Activated naive CD4-positive, alpha-beta T cell treated with anti-CD3 and anti-CD28 coated beads, Interleukin-2, amount 10 ng/mL, durations not matched to agents 7 days and 5 days (primary cell): ENCODE data around the gene ARHGAP27.
"Not testable (repeated sequence)": the region's sequence is repeated elsewhere in the genome, so short reads cannot be mapped to it uniquely, and the experiment has no call there.

Experiments used
- CTCF ChIA-PET: fragments of 350-600 bp; sonication (Branson Sonifier 250); formaldehyde crosslinking; loops from one replicate; lab custom pipeline; 2021; ENCODE audit warnings: antibody characterized with exemption; lab: Charles Lee
- DNase-seq: peaks from one replicate; pipeline ENCODE4 v3.0.0-alpha.2; 2020
- H3K27ac Mint-ChIP-seq: one replicate; pipeline ENCODE4 v1.8.0; 2021; ENCODE audit warnings: mild to moderate bottlenecking, moderate library complexity, mixed read lengths
- H3K27me3 Mint-ChIP-seq: one replicate; pipeline ENCODE4 v1.8.0; 2021; ENCODE audit warnings: mild to moderate bottlenecking, mixed read lengths
- H3K36me3 Mint-ChIP-seq: one replicate; pipeline ENCODE4 v1.8.0; 2021; ENCODE audit warnings: mixed read lengths
- H3K4me1 Mint-ChIP-seq: one replicate; pipeline ENCODE4 v1.8.0; 2021; ENCODE audit warnings: mixed read lengths
- H3K4me3 Mint-ChIP-seq: one replicate; pipeline ENCODE4 v1.8.0; 2021; ENCODE audit warnings: mild to moderate bottlenecking, moderate library complexity, mixed read lengths
- H3K9me3 Mint-ChIP-seq: one replicate; pipeline ENCODE4 v1.8.0; 2021; ENCODE audit warnings: mixed read lengths

ARHGAP27 gene

GRCh38 chr17:45432405-45433158 is at the start of gene ARHGAP27:
Gene ARHGAP27, minus strand, starts transcription at chr17:45432870. Its CDS starts 2,591 bp downstream, at chr17:45430279.
- DNase-seq, result peak; percentile 73
- Mint-ChIP-seq H3K27me3 (peaks cover 21% of the 10 kb centered on the region), H3K9me3 (no peaks in the 10 kb centered on the region), H3K27ac (peak within 1 kb of the TSS; percentile 33), H3K4me1 (peaks cover 32% of the 10 kb centered on the region), H3K4me3 (peak within 1 kb of the TSS; percentile 79), H3K36me3 (peaks cover 6% of the 10 kb centered on the region)
- CTCF ChIA-PET, result no interaction called here

GRCh38 chr17:45482317-45482716 is 49.6 kb upstream of the ARHGAP27 start:
- H3K36me3 Mint-ChIP-seq, DNase-seq, H3K27ac Mint-ChIP-seq, H3K4me3 Mint-ChIP-seq, H3K27me3 Mint-ChIP-seq, H3K9me3 Mint-ChIP-seq, CTCF ChIA-PET: not testable (repeated sequence)
- peaks cover 15% of the 10 kb centered on the region for H3K4me1 Mint-ChIP-seq

- DNase-seq, H3K4me1 Mint-ChIP-seq, H3K27ac Mint-ChIP-seq, H3K27me3 Mint-ChIP-seq, H3K9me3 Mint-ChIP-seq, H3K4me3 Mint-ChIP-seq, CTCF ChIA-PET: not testable (repeated sequence)
- peaks cover 25% of the 10 kb centered on the region for H3K36me3 Mint-ChIP-seq
Measured at GRCh38 chr17:45475436-45475835, 42.8 kb upstream of the ARHGAP27 start.

- DNase-seq, H3K9me3 Mint-ChIP-seq, CTCF ChIA-PET, H3K4me3 Mint-ChIP-seq, H3K27me3 Mint-ChIP-seq, H3K4me1 Mint-ChIP-seq, H3K27ac Mint-ChIP-seq: not testable (repeated sequence)
- peaks cover 21% of the 10 kb centered on the region for H3K36me3 Mint-ChIP-seq
Measured at GRCh38 chr17:45472249-45472648, 39.6 kb upstream of the ARHGAP27 start.

- peaks cover 16% of the 10 kb centered on the region for H3K36me3 Mint-ChIP-seq
- CTCF ChIA-PET, DNase-seq, H3K27me3 Mint-ChIP-seq, H3K27ac Mint-ChIP-seq, H3K4me1 Mint-ChIP-seq, H3K9me3 Mint-ChIP-seq, H3K4me3 Mint-ChIP-seq: not testable (repeated sequence)
Measured at GRCh38 chr17:45469204-45469563, 36.5 kb upstream of the ARHGAP27 start.

GRCh38 chr17:45468293-45469203 is 35.9 kb upstream of the ARHGAP27 start:
- H3K4me1 Mint-ChIP-seq, H3K27me3 Mint-ChIP-seq, CTCF ChIA-PET, H3K27ac Mint-ChIP-seq, H3K4me3 Mint-ChIP-seq, DNase-seq, H3K9me3 Mint-ChIP-seq: not testable (repeated sequence)
- H3K36me3 Mint-ChIP-seq, result peaks cover 15% of the 10 kb centered on the region

- Mint-ChIP-seq H3K27ac (peak overlapping the region; percentile 86), H3K4me1 (peaks cover 12% of the 10 kb centered on the region), H3K36me3 (peaks cover 21% of the 10 kb centered on the region)
- H3K4me3 Mint-ChIP-seq, H3K27me3 Mint-ChIP-seq, CTCF ChIA-PET, H3K9me3 Mint-ChIP-seq: not testable (repeated sequence)
- DNase-seq, result peak; percentile 58
Measured at GRCh38 chr17:45461524-45462327, 29.1 kb upstream of the ARHGAP27 start.

GRCh38 chr17:45460422-45460821 is 27.8 kb upstream of the ARHGAP27 start:
- H3K36me3 Mint-ChIP-seq, result peaks cover 26% of the 10 kb centered on the region
- H3K27ac Mint-ChIP-seq, CTCF ChIA-PET, DNase-seq, H3K4me3 Mint-ChIP-seq, H3K27me3 Mint-ChIP-seq, H3K9me3 Mint-ChIP-seq: not testable (repeated sequence)
- peaks cover 12% of the 10 kb centered on the region for H3K4me1 Mint-ChIP-seq

GRCh38 chr17:45454341-45454740 is 21.7 kb upstream of the ARHGAP27 start:
- DNase-seq, H3K4me3 Mint-ChIP-seq, H3K9me3 Mint-ChIP-seq, H3K27me3 Mint-ChIP-seq, CTCF ChIA-PET, H3K27ac Mint-ChIP-seq, H3K4me1 Mint-ChIP-seq: not testable (repeated sequence)
- peaks cover 28% of the 10 kb centered on the region for H3K36me3 Mint-ChIP-seq

GRCh38 chr17:45453731-45454130 is 21.1 kb upstream of the ARHGAP27 start:
- H3K27me3 Mint-ChIP-seq, CTCF ChIA-PET, H3K4me3 Mint-ChIP-seq, H3K4me1 Mint-ChIP-seq, H3K27ac Mint-ChIP-seq, DNase-seq, H3K9me3 Mint-ChIP-seq: not testable (repeated sequence)
- peaks cover 26% of the 10 kb centered on the region for H3K36me3 Mint-ChIP-seq

- CTCF ChIA-PET, H3K4me3 Mint-ChIP-seq, DNase-seq, H3K27ac Mint-ChIP-seq, H3K4me1 Mint-ChIP-seq, H3K27me3 Mint-ChIP-seq, H3K9me3 Mint-ChIP-seq: not testable (repeated sequence)
- peaks cover 29% of the 10 kb centered on the region for H3K36me3 Mint-ChIP-seq
Measured at GRCh38 chr17:45453225-45453534, 20.5 kb upstream of the ARHGAP27 start.

- H3K4me3 Mint-ChIP-seq, H3K4me1 Mint-ChIP-seq, CTCF ChIA-PET, H3K27me3 Mint-ChIP-seq, H3K27ac Mint-ChIP-seq, H3K9me3 Mint-ChIP-seq, DNase-seq: not testable (repeated sequence)
- H3K36me3 Mint-ChIP-seq, result peaks cover 31% of the 10 kb centered on the region
Measured at GRCh38 chr17:45452329-45453224, 19.9 kb upstream of the ARHGAP27 start.

- H3K4me3 Mint-ChIP-seq, DNase-seq, H3K9me3 Mint-ChIP-seq, H3K27ac Mint-ChIP-seq, H3K4me1 Mint-ChIP-seq, H3K27me3 Mint-ChIP-seq, CTCF ChIA-PET: not testable (repeated sequence)
- H3K36me3 Mint-ChIP-seq, result peaks cover 33% of the 10 kb centered on the region
Measured at GRCh38 chr17:45451660-45452059, 19.0 kb upstream of the ARHGAP27 start.
